HUES6 (cell line): ENCODE data around the gene REELD1.

Source experiments
- H3K27ac ChIP-seq: 2 replicates; pipeline ENCODE4 v1.7.0; 2013; ENCODE audit warnings: low read depth, mild to moderate bottlenecking, low read length, inconsistent platforms
- H3K27me3 ChIP-seq: 2 replicates; pipeline ENCODE4 v1.6.1; 2013; ENCODE audit warnings: low read length; ENCODE audit not compliant: control insufficient read depth, insufficient read depth
- H3K36me3 ChIP-seq: 2 replicates; pipeline ENCODE4 v1.6.1; 2013; ENCODE audit warnings: low read length; ENCODE audit not compliant: control insufficient read depth, insufficient read depth
- H3K4me1 ChIP-seq: 2 replicates; pipeline ENCODE4 v1.6.1; 2013; ENCODE audit warnings: low read length; ENCODE audit not compliant: control insufficient read depth, insufficient read depth
- H3K4me3 ChIP-seq: 2 replicates; pipeline ENCODE4 v1.5.1; 2013; ENCODE audit warnings: low read depth, low read length
- H3K9ac ChIP-seq: one replicate; pipeline ENCODE4 v1.6.1; 2013; ENCODE audit warnings: mild to moderate bottlenecking, low read length
- H3K9me3 ChIP-seq: 2 replicates; pipeline ENCODE4 v1.6.1; 2013; ENCODE audit warnings: low read depth, low read length; ENCODE audit not compliant: control insufficient read depth, insufficient read depth

The REELD1 gene

GRCh38 chr4:146245850-146246249 lies 31.5 kb downstream of the REELD1 start:
- Histone ChIP-seq H3K27ac (no peak overlapping the region), H3K4me3 (no peak overlapping the region), H3K36me3 (no peaks in the 10 kb centered on the region), H3K9me3 (no peaks in the 10 kb centered on the region), H3K9ac (no peak overlapping the region), H3K27me3 (no peaks in the 10 kb centered on the region), H3K4me1 (peaks cover 8% of the 10 kb centered on the region)

- no peaks in the 10 kb centered on the region for H3K27me3 ChIP-seq
- no peak overlapping the region for H3K4me3 ChIP-seq
- H3K4me1 ChIP-seq = peaks cover 8% of the 10 kb centered on the region
- no peak overlapping the region for H3K27ac ChIP-seq
- no peak overlapping the region for H3K9ac ChIP-seq
- H3K36me3 ChIP-seq = no peaks in the 10 kb centered on the region
- H3K9me3 ChIP-seq = no peaks in the 10 kb centered on the region
Measured at GRCh38 chr4:146246381-146246780, 32.0 kb downstream of the REELD1 start.

GRCh38 chr4:146247356-146247755 lies 33.0 kb downstream of the REELD1 start:
- Histone ChIP-seq H3K36me3 (no peaks in the 10 kb centered on the region), H3K4me3 (no peak overlapping the region), H3K27me3 (no peaks in the 10 kb centered on the region), H3K9ac (no peak overlapping the region), H3K4me1 (0 out of 2 replicates have a peak, but pooled peaks cover 2% of the 10 kb centered on the region), H3K27ac (no peak overlapping the region), H3K9me3 (no peaks in the 10 kb centered on the region)

- Histone ChIP-seq H3K9ac (no peak overlapping the region), H3K4me1 (no peaks in the 10 kb centered on the region), H3K27me3 (no peaks in the 10 kb centered on the region), H3K27ac (no peak overlapping the region), H3K36me3 (no peaks in the 10 kb centered on the region), H3K9me3 (no peaks in the 10 kb centered on the region), H3K4me3 (no peak overlapping the region)
Measured at GRCh38 chr4:146252969-146253611, 38.8 kb downstream of the REELD1 start.

GRCh38 chr4:146255463-146255862 lies 41.1 kb downstream of the REELD1 start:
- H3K4me1 ChIP-seq = no peaks in the 10 kb centered on the region
- no peaks in the 10 kb centered on the region for H3K9me3 ChIP-seq
- H3K27me3 ChIP-seq = no peaks in the 10 kb centered on the region
- no peak overlapping the region for H3K27ac ChIP-seq
- H3K9ac ChIP-seq = no peak overlapping the region
- H3K36me3 ChIP-seq = no peaks in the 10 kb centered on the region
- no peak overlapping the region for H3K4me3 ChIP-seq

GRCh38 chr4:146255874-146256273 lies 41.5 kb downstream of the REELD1 start:
- Histone ChIP-seq H3K4me1 (no peaks in the 10 kb centered on the region), H3K9ac (no peak overlapping the region), H3K27ac (no peak overlapping the region), H3K9me3 (no peaks in the 10 kb centered on the region), H3K27me3 (no peaks in the 10 kb centered on the region), H3K36me3 (no peaks in the 10 kb centered on the region), H3K4me3 (no peak overlapping the region)

- no peak overlapping the region for H3K4me3 ChIP-seq
- H3K27ac ChIP-seq = no peak overlapping the region
- H3K9me3 ChIP-seq = no peaks in the 10 kb centered on the region
- no peaks in the 10 kb centered on the region for H3K36me3 ChIP-seq
- no peaks in the 10 kb centered on the region for H3K4me1 ChIP-seq
- no peak overlapping the region for H3K9ac ChIP-seq
- no peaks in the 10 kb centered on the region for H3K27me3 ChIP-seq
Measured at GRCh38 chr4:146256328-146256727, 42.0 kb downstream of the REELD1 start.

- Histone ChIP-seq H3K4me1 (no peaks in the 10 kb centered on the region), H3K36me3 (no peaks in the 10 kb centered on the region), H3K27ac (no peak overlapping the region)
Measured at GRCh38 chr4:146257511-146257910, 43.2 kb downstream of the REELD1 start.

GRCh38 chr4:146260521-146260920 lies 46.2 kb downstream of the REELD1 start:
- no peaks in the 10 kb centered on the region for H3K9me3 ChIP-seq
- no peak overlapping the region for H3K4me3 ChIP-seq
- H3K27ac ChIP-seq = no peak overlapping the region
- no peaks in the 10 kb centered on the region for H3K4me1 ChIP-seq
- no peak overlapping the region for H3K9ac ChIP-seq
- H3K27me3 ChIP-seq = no peaks in the 10 kb centered on the region; the same call in 1 of the 2 replicates
- H3K36me3 ChIP-seq = no peaks in the 10 kb centered on the region

More at GRCh38 chr4:146257511-146257910, 43.2 kb downstream of the REELD1 start:
- H3K9me3 ChIP-seq = no peaks in the 10 kb centered on the region
- no peak overlapping the region for H3K4me3 ChIP-seq
- no peaks in the 10 kb centered on the region for H3K27me3 ChIP-seq
- no peak overlapping the region for H3K9ac ChIP-seq

GRCh38 chr4:146261041-146261440 lies 46.7 kb downstream of the REELD1 start:
- H3K27me3 ChIP-seq = no peaks in the 10 kb centered on the region; the same call in 1 of the 2 replicates
- no peak overlapping the region for H3K4me3 ChIP-seq
- H3K36me3 ChIP-seq = no peaks in the 10 kb centered on the region
- H3K9me3 ChIP-seq = no peaks in the 10 kb centered on the region
- 0 out of 2 replicates have a peak, but pooled peaks cover 4% of the 10 kb centered on the region for H3K4me1 ChIP-seq
- H3K9ac ChIP-seq = no peak overlapping the region
- H3K27ac ChIP-seq = no peak overlapping the region

- H3K9ac ChIP-seq = no peak overlapping the region
- H3K4me1 ChIP-seq = peaks cover 8% of the 10 kb centered on the region; the same call in 1 of the 2 replicates
- H3K9me3 ChIP-seq = no peaks in the 10 kb centered on the region
- H3K4me3 ChIP-seq = no peak overlapping the region
- H3K36me3 ChIP-seq = no peaks in the 10 kb centered on the region
- H3K27me3 ChIP-seq = no peaks in the 10 kb centered on the region; the same call in 1 of the 2 replicates
- H3K27ac ChIP-seq = no peak overlapping the region
Measured at GRCh38 chr4:146263793-146264192, 49.5 kb downstream of the REELD1 start.
